Testis (tissue), 3 donors: ENCODE measurements around the gene NDUFAF2. TPM values are rescaled to one million over a fixed set of nuclear protein-coding genes. Genes with fewer than 3 reads are reported as not detected.

Source experiments
- DNase-seq: peaks from one replicate; pipeline ENCODE4 v3.0.0-alpha.2; 2019
- H3K27ac ChIP-seq, 2 donors: fragments of 200-600 bp; sonication (generic); one replicate each; pipeline ENCODE4 v1.5.1; 2019
- H3K27me3 ChIP-seq: fragments of 200-600 bp; sonication (generic); one replicate; pipeline ENCODE4 v1.5.1; 2019
- H3K36me3 ChIP-seq: fragments of 200-600 bp; sonication (generic); one replicate; pipeline ENCODE4 v1.5.1; 2017; ENCODE audit warnings: low read depth; ENCODE audit errors: missing control alignments
- H3K4me1 ChIP-seq: fragments of 200-600 bp; sonication (generic); one replicate; pipeline ENCODE4 v1.5.1; 2019
- H3K4me3 ChIP-seq, 2 donors: fragments of 200-600 bp; sonication (generic); one replicate each; pipeline ENCODE4 v1.5.1; 2017 to 2019
- H3K9me3 ChIP-seq: fragments of 200-600 bp; sonication (generic); one replicate; pipeline ENCODE4 v1.5.1; 2017
- CTCF ChIP-seq, 3 experiments: fragments of 450-650 bp in 2 of 3; fragments of 200-600 bp in 1 of 3; sonication (generic) in 1 of 3; IDR thresholded peaks; one replicate each; pipeline ENCODE4 v1.5.1; 2016 to 2019; ENCODE audit warnings: antibody characterized with exemption in 3 of 3, mild to moderate bottlenecking in 2 of 3, moderate library complexity in 1 of 3
- POLR2A ChIP-seq: fragments of 450-650 bp; IDR thresholded peaks from one replicate; pipeline ENCODE4 v1.6.1; 2017; ENCODE audit warnings: antibody characterized with exemption, mild to moderate bottlenecking, moderate library complexity
- WGBS, 2 donors: methylation state at CpG; one replicate each; pipeline ENCODE4 v1.1.5; 2018; 5-methylcytosine and 5-hydroxymethylcytosine counted together
- intact Hi-C: fragments of 100-400 bp; cut with DNase I; formaldehyde crosslinking; loops from one replicate; pipeline ENCODE4 v1.15.1; 2023; ENCODE audit warnings: low total_unique reads
- polyA plus RNA-seq: library from polyadenylated mRNA; stranded (reverse); fragments of 350-450 nt; fragmentation: Illumina TruSeq; extraction: RNeasy Lipid Tissue Mini Kit (QIAGEN cat#74804); gene quantifications from one replicate; pipeline ENCODE4 v1.2.3, GENCODE V29; 2014; ENCODE audit warnings: low read depth, low replicate concordance; ENCODE audit not compliant: insufficient read depth
- total RNA-seq, 2 donors: library from RNA; depleted of rRNA; stranded (reverse); fragments of >200 nt; gene quantifications; one replicate each; pipeline ENCODE4 v1.2.3, GENCODE V29; 2016

Gene NDUFAF2
- total and polyA plus RNA-seq, 3 donors from 2014 or later = 18.1 to 30.8 (median 22.3) TPM

- intact Hi-C loops = no loop called here
- 48 to 59% methylated on average over 2 of the region's 2 CpGs for WGBS, 2 donors
Observed at GRCh38 chr5:60960591-60960990, 15.6 kb downstream of the NDUFAF2 start.

GRCh38 chr5:60961685-60962084, 16.7 kb downstream of the NDUFAF2 start:
- no peaks in the 10 kb centered on the region for H3K9me3 ChIP-seq
- no peak for DNase-seq
- no peaks in the 10 kb centered on the region for H3K36me3 ChIP-seq
- WGBS, 2 donors = 94 to 96% methylated on average over 2 of the region's 2 CpGs
- no peak overlapping the region for H3K27ac ChIP-seq
- TF ChIP-seq CTCF (IDR thresholded peaks at IDR 0.05) (no peak), POLR2A (no peak)
- H3K4me1 ChIP-seq = no peaks in the 10 kb centered on the region
- H3K27me3 ChIP-seq = no peaks in the 10 kb centered on the region
- no peak overlapping the region for H3K4me3 ChIP-seq
- intact Hi-C loops = no loop called here

More at GRCh38 chr5:60960591-60960990, 15.6 kb downstream of the NDUFAF2 start:
- no peaks in the 10 kb centered on the region for H3K36me3 ChIP-seq
- no peaks in the 10 kb centered on the region for H3K27me3 ChIP-seq
- H3K27ac ChIP-seq = no peak overlapping the region
- H3K4me3 ChIP-seq = no peak overlapping the region
- TF ChIP-seq POLR2A = no peak
- TF ChIP-seq CTCF (IDR thresholded peaks at IDR 0.05) = peak in 2 of 3 experiments; percentile 34 to 37
- no peaks in the 10 kb centered on the region for H3K4me1 ChIP-seq
- H3K9me3 ChIP-seq = no peaks in the 10 kb centered on the region
- no peak for DNase-seq

GRCh38 chr5:60972231-60972630, 27.2 kb downstream of the NDUFAF2 start:
- DNase-seq = no peak
- TF ChIP-seq POLR2A (no peak), CTCF (IDR thresholded peaks at IDR 0.05) (no peak)
- Histone ChIP-seq H3K9me3 (no peaks in the 10 kb centered on the region), H3K27ac (no peak overlapping the region), H3K4me3 (no peak overlapping the region), H3K36me3 (no peaks in the 10 kb centered on the region), H3K27me3 (no peaks in the 10 kb centered on the region), H3K4me1 (no peaks in the 10 kb centered on the region)
- intact Hi-C loops = no loop called here
- 92 to 94% methylated on average over 3 of the region's 3 CpGs for WGBS, 2 donors

- H3K9me3 ChIP-seq = no peaks in the 10 kb centered on the region
- DNase-seq = no peak
- intact Hi-C loops = no loop called here
- no peak overlapping the region for H3K4me3 ChIP-seq
- H3K36me3 ChIP-seq = no peaks in the 10 kb centered on the region
- 83 to 96% methylated on average over 8 to 9 of the region's 9 CpGs for WGBS, 2 donors
- TF ChIP-seq CTCF (IDR thresholded peaks at IDR 0.05) (no peak), POLR2A (no peak)
- no peaks in the 10 kb centered on the region for H3K27me3 ChIP-seq
- no peak overlapping the region for H3K27ac ChIP-seq
- H3K4me1 ChIP-seq = no peaks in the 10 kb centered on the region
Observed at GRCh38 chr5:60977956-60978737, 33.1 kb downstream of the NDUFAF2 start.

- intact Hi-C loops = no loop called here
- WGBS, 2 donors = 75 to 81% methylated on average over 1 of the region's 1 CpG
- Histone ChIP-seq H3K27me3 (no peaks in the 10 kb centered on the region), H3K4me3 (no peak overlapping the region), H3K27ac (no peak overlapping the region), H3K4me1 (no peaks in the 10 kb centered on the region), H3K9me3 (no peaks in the 10 kb centered on the region), H3K36me3 (no peaks in the 10 kb centered on the region)
- TF ChIP-seq CTCF (IDR thresholded peaks at IDR 0.05) = no peak
- no peak for TF ChIP-seq POLR2A
- no peak for DNase-seq
Observed at GRCh38 chr5:60978968-60979367, 34.0 kb downstream of the NDUFAF2 start.
